OCI-LY7 (cell line): Measurements from ENCODE around the gene AK2. TPM values are rescaled to one million over a fixed set of nuclear protein-coding genes. Genes with fewer than 3 reads are reported as not detected.

Experiments used
- BruUV-seq: library from RNA; stranded (reverse); fragments of 400-500 nt; replicated peaks from 2 replicates; lab custom pipeline; 2021; lab: Mats Ljungman, UMichigan
- CTCF ChIA-PET: fragments of 300-600 bp; sonication (Branson Sonifier 250); formaldehyde crosslinking; loops from one replicate; lab custom pipeline; 2022; ENCODE audit warnings: antibody characterized with exemption; ENCODE audit not compliant: unreplicated experiment; lab: Charles Lee
- POLR2A ChIA-PET: fragments of 300-600 bp; sonication (Branson Sonifier 250); formaldehyde crosslinking; loops from one replicate; lab custom pipeline; 2022; ENCODE audit warnings: antibody characterized with exemption; lab: Charles Lee
- DNase-seq: peaks from one replicate; pipeline ENCODE4 v3.0.0-alpha.2; 2015; ENCODE audit warnings: low spot score
- H2AFZ ChIP-seq: fragments of 200-600 bp; sonication (generic), shearing (Covaris generic); 2 replicates; pipeline ENCODE4 v1.6.1; 2014; ENCODE audit warnings: mild to moderate bottlenecking, antibody characterized with exemption, low read length, moderate library complexity
- H3K27ac ChIP-seq: fragments of 200-600 bp; sonication (generic); 2 replicates; pipeline ENCODE4 v1.5.1; 2014; ENCODE audit warnings: mixed run types, low read depth, mild to moderate bottlenecking, moderate library complexity, low read length, inconsistent platforms; ENCODE audit not compliant: poor library complexity, severe bottlenecking
- H3K36me3 ChIP-seq: fragments of 200-600 bp; sonication (generic); 2 replicates; pipeline ENCODE4 v1.6.1; 2014; ENCODE audit warnings: mild to moderate bottlenecking, antibody characterized with exemption, low read length, moderate library complexity, mixed read lengths; ENCODE audit not compliant: insufficient read depth
- H3K4me1 ChIP-seq: fragments of 200-600 bp; sonication (generic); 2 replicates; pipeline ENCODE4 v1.5.1; 2014; ENCODE audit warnings: mild to moderate bottlenecking, low read length; ENCODE audit not compliant: insufficient read depth, poor library complexity, severe bottlenecking
- H3K4me2 ChIP-seq: fragments of 200-600 bp; sonication (generic); 2 replicates; pipeline ENCODE4 v1.6.1; 2014; ENCODE audit warnings: mild to moderate bottlenecking, low read length
- H3K4me3 ChIP-seq: fragments of 200-600 bp; sonication (generic); 2 replicates; pipeline ENCODE4 v1.5.1; 2014; ENCODE audit warnings: mild to moderate bottlenecking, low read depth, low read length; ENCODE audit not compliant: poor library complexity, severe bottlenecking
- H3K79me2 ChIP-seq: fragments of 200-600 bp; sonication (generic); 2 replicates; pipeline ENCODE4 v1.6.1; 2016; ENCODE audit warnings: low read depth, mild to moderate bottlenecking, low read length, moderate library complexity, mixed read lengths; ENCODE audit not compliant: insufficient read depth
- H3K9me2 ChIP-seq: fragments of 200-600 bp; sonication (generic); 2 replicates; pipeline ENCODE4 v1.6.1; 2016; ENCODE audit warnings: mild to moderate bottlenecking, low read length, mixed read lengths; ENCODE audit not compliant: insufficient read depth
- H3K9me3 ChIP-seq: fragments of 200-600 bp; sonication (generic); 2 replicates; pipeline ENCODE4 v1.6.1; 2014; ENCODE audit warnings: mild to moderate bottlenecking, mixed run types, low read length, mixed read lengths
- H4K20me1 ChIP-seq: fragments of 200-600 bp; sonication (generic); 2 replicates; pipeline ENCODE4 v1.6.1; 2014; ENCODE audit warnings: mild to moderate bottlenecking, antibody characterized with exemption, low read length, moderate library complexity, mixed read lengths; ENCODE audit not compliant: insufficient read depth
- CTCF ChIP-seq: fragments of 200-600 bp; sonication (generic); conservative IDR thresholded peaks from 2 replicates; pipeline ENCODE4 v1.5.1; 2014; ENCODE audit warnings: mild to moderate bottlenecking, antibody characterized with exemption, low read length, moderate library complexity, mixed read lengths
- EZH2phosphoT487 ChIP-seq: fragments of 200-600 bp; sonication (generic); IDR thresholded peaks from 2 replicates; pipeline ENCODE4 v1.6.1; 2018; ENCODE audit warnings: low read depth, borderline replicate concordance, mild to moderate bottlenecking, mixed run types, antibody characterized with exemption, low read length, moderate library complexity, mixed read lengths
- intact Hi-C: fragments of 100-400 bp; cut with micrococcal nuclease; formaldehyde crosslinking; loops from one replicate; pipeline ENCODE4 v1.10.0; 2022; ENCODE audit not compliant: unreplicated experiment
- total RNA-seq, 2 experiments: library from RNA; depleted of rRNA in 1 of 2; stranded (reverse); fragments of >200 nt in 1 of 2; shearing (Covaris generic) in 1 of 2; gene quantifications; 2 replicates each; pipeline ENCODE4 v1.2.3, GENCODE V29; 2014 to 2022

Gene AK2
- total RNA-seq, 2 experiments from 2014 or later, result 185 to 298 TPM

- no peaks in the 10 kb centered on the region for H3K9me2 ChIP-seq
- ChIA-PET POLR2A (no interaction called here), CTCF (no interaction called here)
- H3K4me1 ChIP-seq, result peaks cover 10% of the 10 kb centered on the region
- H3K9me3 ChIP-seq, result no peaks in the 10 kb centered on the region
- H3K79me2 ChIP-seq, result peaks cover 6% of the 10 kb centered on the region
- no peak overlapping the region for H3K4me2 ChIP-seq
- H3K27ac ChIP-seq, result no peak overlapping the region
- no peak overlapping the region for H3K4me3 ChIP-seq
- H2AFZ ChIP-seq, result no peak overlapping the region
- H3K36me3 ChIP-seq, result no peaks in the 10 kb centered on the region
- TF ChIP-seq EZH2phosphoT487, result no peak
- no peak for DNase-seq
- intact Hi-C loops, result no loop called here
- no TSS peak for BruUV-seq
- H4K20me1 ChIP-seq, result no peaks in the 10 kb centered on the region
Observed at GRCh38 chr1:33041026-33041425, 4.3 kb upstream of the AK2 start.

- TF ChIP-seq EZH2phosphoT487, result no peak
- TF ChIP-seq CTCF, result no peak
- peak; percentile 26 for DNase-seq
- Histone ChIP-seq H3K9me2 (no peaks in the 10 kb centered on the region), H3K9me3 (no peaks in the 10 kb centered on the region), H3K36me3 (peaks cover 6% of the 10 kb centered on the region), H3K4me3 (no peak overlapping the region), H4K20me1 (0 out of 2 replicates have a peak, but pooled peaks cover 6% of the 10 kb centered on the region), H3K4me1 (peaks cover 20% of the 10 kb centered on the region), H3K4me2 (no peak overlapping the region), H3K27ac (no peak overlapping the region), H3K79me2 (peaks cover 18% of the 10 kb centered on the region), H2AFZ (peak overlapping the region; percentile 51)
- ChIA-PET CTCF (no interaction called here), POLR2A (no interaction called here)
- no TSS peak for BruUV-seq
- intact Hi-C loops, result loop anchor here (5.0 kb wide), 1 partner anchor 93 kb away; no protein-coding TSS in a partner anchor
Observed at GRCh38 chr1:33039840-33040239, 3.2 kb upstream of the AK2 start.

DNA sequence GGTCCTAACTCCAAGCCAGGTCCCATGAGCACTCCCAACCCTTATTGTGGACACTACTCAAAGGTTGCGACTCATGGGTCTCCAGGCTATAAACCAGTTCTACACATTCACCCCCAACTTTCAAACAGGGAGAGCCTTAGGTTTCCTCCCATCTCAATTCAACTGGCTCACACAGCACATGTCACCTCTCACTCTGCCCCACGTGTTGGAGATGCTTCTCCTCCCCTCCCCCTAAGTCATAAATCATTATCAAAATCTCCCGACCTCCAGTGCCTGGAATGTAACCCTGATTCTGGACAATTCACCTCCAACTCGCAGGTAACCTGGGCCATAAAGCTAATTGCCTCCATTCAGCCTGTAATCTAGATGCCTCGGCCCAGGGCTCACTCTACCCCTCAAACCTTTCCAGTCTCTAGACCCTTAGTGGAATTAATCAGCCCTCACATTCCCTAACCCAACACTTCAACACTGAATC is 595 bp downstream of the AK2 start:
- H2AFZ ChIP-seq, result peak overlapping the region; percentile 44; the same call in 1 of the 2 replicates
- DNase-seq, result peak; percentile 40
- no TSS peak for BruUV-seq

More for the DNA sequence above, 595 bp downstream of the AK2 start:
- Histone ChIP-seq H4K20me1 (peaks cover 15% of the 10 kb centered on the region; the same call in 1 of the 2 replicates), H3K4me1 (peaks cover 43% of the 10 kb centered on the region), H3K27ac (peak overlapping the region; percentile 6), H3K9me3 (no peaks in the 10 kb centered on the region), H3K79me2 (peaks cover 55% of the 10 kb centered on the region), H3K4me3 (peak overlapping the region; percentile 86), H3K4me2 (peak overlapping the region; percentile 89), H3K9me2 (no peaks in the 10 kb centered on the region), H3K36me3 (peaks cover 41% of the 10 kb centered on the region)
- intact Hi-C loops, result loop anchor here (5.0 kb wide), 1 partner anchor 89 kb away; no protein-coding TSS in a partner anchor
- POLR2A ChIA-PET, result interaction anchor here (0.6 kb wide), 1 partner anchor 77 kb away, joined by 3 read pairs; no protein-coding TSS in a partner anchor
- CTCF ChIA-PET, result no interaction called here
- TF ChIP-seq CTCF (no peak), EZH2phosphoT487 (no peak)
